Uterus (tissue), 4 donors: ENCODE results near the gene MED16. TPM values are rescaled to one million over a fixed set of nuclear protein-coding genes. Genes with fewer than 3 reads are reported as not detected.

ENCODE experiments used
- DNase-seq, 2 donors: peaks; one replicate each; pipeline ENCODE4 v3.0.0-alpha.2; 2019 to 2020
- H3K27ac ChIP-seq, 2 donors: fragments of 200-600 bp; sonication (generic); 1 replicate in 1 of 2; 2 replicates in 1 of 2; pipeline ENCODE4 v1.5.1; 2016 to 2018
- H3K27me3 ChIP-seq, 2 donors: fragments of 200-600 bp; sonication (generic); one replicate each; pipeline ENCODE4 v1.5.1; 2018 to 2019; ENCODE audit warnings: control low read depth in 1 of 2
- H3K36me3 ChIP-seq, 2 donors: fragments of 200-600 bp; sonication (generic); one replicate each; pipeline ENCODE4 v1.5.1; 2019; ENCODE audit warnings: control low read depth in 1 of 2
- H3K4me1 ChIP-seq, 2 donors: fragments of 200-600 bp; sonication (generic); one replicate each; pipeline ENCODE4 v1.5.1; 2018 to 2019; ENCODE audit warnings: control low read depth in 1 of 2
- H3K4me3 ChIP-seq, 2 donors: fragments of 200-600 bp; sonication (generic); 1 replicate in 1 of 2; 2 replicates in 1 of 2; pipeline ENCODE4 v1.5.1; 2018 to 2019; ENCODE audit warnings: mild to moderate bottlenecking in 1 of 2
- H3K9me3 ChIP-seq, 2 donors: fragments of 200-600 bp; sonication (generic); one replicate each; pipeline ENCODE4 v1.5.1; 2019; ENCODE audit warnings: control low read depth in 1 of 2
- POLR2A ChIP-seq, 2 donors: fragments of 450-650 bp; IDR thresholded peaks; one replicate each; pipeline ENCODE4 v1.6.1; 2016; ENCODE audit warnings: antibody characterized with exemption in 2 of 2, mild to moderate bottlenecking in 1 of 2, moderate library complexity in 1 of 2
- intact Hi-C: fragments of 100-400 bp; cut with DNase I; formaldehyde crosslinking; loops from one replicate; pipeline ENCODE4 v1.15.1; 2023; ENCODE audit warnings: low total_unique reads
- total RNA-seq, 4 donors: library from RNA; depleted of rRNA in 3 of 4; stranded (reverse); fragments of >200 nt in 3 of 4; gene quantifications; one replicate each; pipeline versions ENCODE4 v1.1.0 to v1.2.4, GENCODE V29; 2014 to 2023
- TF ChIP-seq, protein P1 (sequence below), 4 experiments: fragments of 200-600 bp in 2 of 4; fragments of 450-650 bp in 2 of 4; sonication (generic) in 2 of 4; IDR thresholded peaks; one replicate each; pipeline ENCODE4 v1.5.1; 2016 to 2019; ENCODE audit warnings: antibody characterized with exemption in 4 of 4, mild to moderate bottlenecking in 2 of 4, moderate library complexity in 1 of 4
- donor health status: DM: yes; HTN: yes; CAD: no.

Gene MED16
- total RNA-seq, 4 donors from 2014 or later: 12.0 to 69.1 (median 43.1) TPM

DNA sequence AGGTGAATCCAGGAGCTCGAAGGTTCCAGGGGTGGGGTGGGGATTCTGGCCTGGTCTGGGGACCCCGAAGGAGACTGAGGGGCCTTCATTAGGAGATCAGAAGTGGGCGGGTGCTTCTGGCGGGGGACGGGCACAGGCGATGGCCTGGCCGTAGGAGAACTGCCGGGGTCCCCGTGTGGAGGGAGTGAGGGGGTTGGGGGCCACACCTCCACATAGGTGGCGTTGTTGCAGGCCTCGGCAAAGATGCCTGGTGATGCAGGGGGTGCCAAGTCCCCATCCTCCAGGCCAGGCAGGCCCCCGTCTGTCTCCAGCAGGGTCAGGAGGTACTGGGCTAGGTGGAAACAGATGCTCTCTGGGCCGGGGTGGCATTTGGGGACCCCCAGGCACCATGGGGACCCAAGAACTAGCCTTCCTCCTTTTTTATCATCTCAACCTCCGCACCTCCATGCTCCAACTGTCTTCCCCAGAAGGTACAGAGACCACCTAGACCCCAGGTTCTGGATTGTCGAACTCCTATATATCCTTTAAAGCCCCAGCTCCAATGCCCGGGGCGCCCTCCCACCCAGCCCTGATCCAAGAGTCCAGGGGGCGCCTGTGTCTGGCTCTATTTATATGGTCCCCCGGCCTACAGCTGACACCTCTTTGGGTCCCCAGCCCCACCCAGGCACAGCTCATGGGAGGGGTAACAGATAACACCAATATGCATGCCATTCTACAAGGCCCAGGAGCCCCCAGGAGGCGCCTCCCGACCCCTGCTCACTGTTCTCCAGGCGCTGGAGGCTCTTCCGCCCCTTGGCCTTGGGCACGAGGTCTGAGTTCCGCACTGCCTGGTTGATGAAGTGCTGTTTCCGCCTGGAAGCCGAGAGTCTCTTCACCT lies 8.5 kb upstream of the MED16 start:
- no peaks in the 10 kb centered on the region for H3K36me3 ChIP-seq
- no peak overlapping the region for H3K4me3 ChIP-seq
- no peak overlapping the region for H3K27ac ChIP-seq
- no peaks in the 10 kb centered on the region for H3K9me3 ChIP-seq
- TF ChIP-seq POLR2A (IDR thresholded peaks at IDR 0.05): no peak
- TF ChIP-seq, protein P1, sequence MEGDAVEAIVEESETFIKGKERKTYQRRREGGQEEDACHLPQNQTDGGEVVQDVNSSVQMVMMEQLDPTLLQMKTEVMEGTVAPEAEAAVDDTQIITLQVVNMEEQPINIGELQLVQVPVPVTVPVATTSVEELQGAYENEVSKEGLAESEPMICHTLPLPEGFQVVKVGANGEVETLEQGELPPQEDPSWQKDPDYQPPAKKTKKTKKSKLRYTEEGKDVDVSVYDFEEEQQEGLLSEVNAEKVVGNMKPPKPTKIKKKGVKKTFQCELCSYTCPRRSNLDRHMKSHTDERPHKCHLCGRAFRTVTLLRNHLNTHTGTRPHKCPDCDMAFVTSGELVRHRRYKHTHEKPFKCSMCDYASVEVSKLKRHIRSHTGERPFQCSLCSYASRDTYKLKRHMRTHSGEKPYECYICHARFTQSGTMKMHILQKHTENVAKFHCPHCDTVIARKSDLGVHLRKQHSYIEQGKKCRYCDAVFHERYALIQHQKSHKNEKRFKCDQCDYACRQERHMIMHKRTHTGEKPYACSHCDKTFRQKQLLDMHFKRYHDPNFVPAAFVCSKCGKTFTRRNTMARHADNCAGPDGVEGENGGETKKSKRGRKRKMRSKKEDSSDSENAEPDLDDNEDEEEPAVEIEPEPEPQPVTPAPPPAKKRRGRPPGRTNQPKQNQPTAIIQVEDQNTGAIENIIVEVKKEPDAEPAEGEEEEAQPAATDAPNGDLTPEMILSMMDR (IDR thresholded peaks at IDR 0.05): no peak
- no peaks in the 10 kb centered on the region for H3K27me3 ChIP-seq
- intact Hi-C loops: no loop called here
- no peak for DNase-seq
- H3K4me1 ChIP-seq: no peaks in the 10 kb centered on the region

DNA sequence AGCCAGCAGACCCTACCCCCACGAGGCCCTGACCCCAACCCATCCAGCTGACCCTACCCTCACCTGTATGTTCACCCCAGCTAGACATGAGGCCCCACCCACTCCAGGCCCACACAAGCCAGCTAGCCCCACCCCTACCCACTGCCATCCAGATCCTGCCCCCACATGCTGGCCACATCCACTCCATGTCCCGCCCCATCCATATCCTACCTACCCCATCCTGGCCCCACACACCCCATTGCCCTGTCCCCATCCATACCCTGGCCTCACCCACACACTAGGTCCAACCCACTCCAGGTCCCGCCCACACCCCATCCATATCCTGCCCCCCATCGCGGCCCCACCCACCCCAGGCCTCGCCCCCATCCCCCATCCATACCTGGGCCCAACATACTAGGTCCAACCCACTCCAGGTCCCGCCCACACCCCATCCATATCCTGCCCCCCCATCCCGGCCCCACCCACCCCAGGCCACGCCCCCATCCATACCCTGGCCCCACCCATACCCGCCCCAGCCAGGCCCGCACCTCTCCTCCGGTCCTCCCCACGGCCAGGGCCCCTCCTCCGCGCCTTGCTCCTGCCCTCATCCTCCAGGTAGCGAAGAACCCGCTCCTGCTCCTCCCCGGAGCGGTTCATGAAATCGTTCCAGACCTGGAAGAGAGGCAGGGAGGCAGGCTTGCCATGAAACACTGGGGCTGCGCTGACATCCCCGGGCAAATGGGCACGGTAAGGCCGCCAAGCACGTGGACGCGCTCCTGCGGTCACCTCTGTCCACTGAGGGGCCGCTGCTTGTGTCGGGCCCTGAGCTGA lies 7.5 kb upstream of the MED16 start:
- H3K4me3 ChIP-seq: no peak overlapping the region
- no peak overlapping the region for H3K27ac ChIP-seq
- intact Hi-C loops: no loop called here
- no peaks in the 10 kb centered on the region for H3K36me3 ChIP-seq
- H3K4me1 ChIP-seq: no peaks in the 10 kb centered on the region
- no peaks in the 10 kb centered on the region for H3K9me3 ChIP-seq
- no peak for DNase-seq
- TF ChIP-seq, protein P1 (IDR thresholded peaks at IDR 0.05): no peak
- no peak for TF ChIP-seq POLR2A (IDR thresholded peaks at IDR 0.05)
- no peaks in the 10 kb centered on the region for H3K27me3 ChIP-seq

DNA sequence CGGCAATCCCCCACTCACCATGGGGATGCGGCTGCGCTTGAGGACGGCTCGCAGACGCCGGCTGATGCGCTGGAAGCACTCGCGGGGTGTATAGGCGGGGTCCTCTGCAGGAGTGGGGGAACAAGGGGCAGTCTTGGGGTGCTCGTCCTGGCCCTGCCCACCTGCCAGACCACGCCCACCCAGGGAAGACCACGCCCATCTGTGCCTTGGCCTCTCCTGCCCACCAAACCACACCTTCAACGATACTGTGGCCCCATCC lies 7.0 kb upstream of the MED16 start:
- intact Hi-C loops: no loop called here
- DNase-seq: no peak
- no peaks in the 10 kb centered on the region for H3K9me3 ChIP-seq

DNA sequence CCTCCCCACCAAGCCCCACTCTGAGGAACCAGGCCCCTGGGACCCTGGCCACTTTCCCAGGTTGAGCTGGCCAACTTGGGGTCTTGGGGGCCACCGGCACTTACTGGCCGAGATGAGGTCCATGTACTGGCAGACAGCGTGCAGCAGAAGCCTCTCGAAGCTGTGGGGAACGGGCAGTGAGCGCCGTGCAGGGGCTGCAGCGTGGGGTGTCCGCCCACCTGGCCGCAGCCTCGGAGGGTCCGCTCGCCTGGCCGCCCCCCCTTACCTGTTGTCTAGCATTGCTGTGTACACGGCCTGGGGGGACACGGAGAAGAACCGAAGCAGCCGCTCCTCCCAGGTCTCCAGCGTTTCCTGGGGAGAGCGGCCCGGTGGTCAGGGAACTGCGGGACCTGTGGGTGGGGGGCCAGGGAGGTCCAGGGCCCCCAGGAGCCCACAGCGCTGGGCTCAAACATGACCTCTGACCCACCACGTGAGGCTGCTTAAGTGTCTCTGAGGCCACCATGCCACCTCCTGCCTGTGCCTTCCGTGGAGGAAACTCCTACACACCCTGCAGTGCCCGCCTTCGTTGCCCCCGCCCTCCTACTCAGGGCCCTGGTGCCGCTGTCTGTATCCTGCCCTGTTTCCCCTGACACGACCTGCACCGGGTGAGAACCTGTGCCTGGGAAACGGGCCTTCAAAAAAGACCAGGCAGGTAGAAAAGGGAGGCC lies 6.5 kb upstream of the MED16 start:
- Histone ChIP-seq H3K4me3 (no peak overlapping the region), H3K27ac (no peak overlapping the region), H3K36me3 (no peaks in the 10 kb centered on the region), H3K4me1 (no peaks in the 10 kb centered on the region), H3K27me3 (no peaks in the 10 kb centered on the region), H3K9me3 (no peaks in the 10 kb centered on the region)
- intact Hi-C loops: no loop called here
- no peak for DNase-seq
- TF ChIP-seq POLR2A (IDR thresholded peaks at IDR 0.05): no peak
- TF ChIP-seq, protein P1 (IDR thresholded peaks at IDR 0.05): no peak

More for the DNA sequence above, 7.0 kb upstream of the MED16 start:
- no peak for TF ChIP-seq POLR2A (IDR thresholded peaks at IDR 0.05)
- TF ChIP-seq, protein P1 (IDR thresholded peaks at IDR 0.05): no peak
- Histone ChIP-seq H3K36me3 (no peaks in the 10 kb centered on the region), H3K4me1 (no peaks in the 10 kb centered on the region), H3K27ac (no peak overlapping the region), H3K27me3 (no peaks in the 10 kb centered on the region), H3K4me3 (no peak overlapping the region)
